HepG2 (cell line): ENCODE results near the gene EMILIN3. TPM values are rescaled to one million over a fixed set of nuclear protein-coding genes. Genes with fewer than 3 reads are reported as not detected.
A peak's percentile ranks its signal among the peaks of the same experiment; 100 is the strongest.

Experiments used
- HNF4A ChIP-seq: sonication (generic); formaldehyde crosslinking; IDR thresholded peaks from 2 replicates; pipeline ENCODE4 v1.4.0; 2020; ENCODE audit warnings: missing genetic modification reagents
- JUNB ChIP-seq: sonication (generic); formaldehyde crosslinking; IDR thresholded peaks from 2 replicates; pipeline ENCODE4 v1.8.0; 2022; ENCODE audit warnings: missing genetic modification reagents, mild to moderate bottlenecking, borderline replicate concordance
- KMT2A ChIP-seq: sonication (generic); formaldehyde crosslinking; IDR thresholded peaks from 2 replicates; pipeline ENCODE4 v1.4.0; 2020; ENCODE audit warnings: missing genetic modification reagents
- MTF2 ChIP-seq: sonication (generic); formaldehyde crosslinking; IDR thresholded peaks from 2 replicates; pipeline ENCODE4 v1.5.0; 2020; ENCODE audit warnings: missing genetic modification reagents, borderline replicate concordance
- NCOA5 ChIP-seq: sonication (generic); formaldehyde crosslinking; IDR thresholded peaks from 2 replicates; pipeline ENCODE4 v1.4.0; 2020; ENCODE audit warnings: missing genetic modification reagents
- NCOR1 ChIP-seq: fragments of 200-600 bp; sonication (generic); IDR thresholded peaks from 2 replicates; pipeline ENCODE4 v1.7.0; 2017; ENCODE audit warnings: antibody characterized with exemption, low read length, borderline replicate concordance
- ONECUT2 ChIP-seq: sonication (generic); formaldehyde crosslinking; IDR thresholded peaks from 2 replicates; pipeline ENCODE4 v1.4.0; 2020; ENCODE audit warnings: missing genetic modification reagents
- TEAD2 ChIP-seq: sonication (generic); formaldehyde crosslinking; IDR thresholded peaks from 2 replicates; pipeline ENCODE4 v1.9.0; 2021; ENCODE audit warnings: missing genetic modification reagents
- XBP1 ChIP-seq: sonication (generic); formaldehyde crosslinking; IDR thresholded peaks from 2 replicates; pipeline ENCODE4 v1.5.0; 2020; ENCODE audit warnings: missing genetic modification reagents
- ZNF709 ChIP-seq: sonication (generic); formaldehyde crosslinking; IDR thresholded peaks from 2 replicates; pipeline ENCODE4 v1.5.0; 2020; ENCODE audit warnings: mild to moderate bottlenecking, missing genetic modification reagents
- polyA plus RNA-seq, 8 experiments: library from polyadenylated mRNA; depleted of rRNA in 3 of 8; stranded (reverse) in 7 of 8; unstranded in 1 of 8; fragments of >200 nt; fragmentation: Illumina TruSeq in 4 of 8; extraction: Trizol in 4 of 8; gene quantifications; 2 replicates each; pipeline versions ENCODE4 v1.2.1 to v1.2.3, GENCODE V29; 2011 to 2016; ENCODE audit warnings: low read depth in 4 of 8, missing spikeins in 1 of 8, mixed read lengths in 1 of 8; ENCODE audit not compliant: insufficient read depth in 1 of 8
- total RNA-seq, 5 experiments: library from RNA; depleted of rRNA; stranded (reverse); fragments of >200 nt; fragmentation: Illumina TruSeq; extraction: Trizol; gene quantifications; 2 replicates each; pipeline ENCODE4 v1.2.3, GENCODE V29; 2016; ENCODE audit warnings: low read depth in 1 of 5
- TF ChIP-seq, protein P1 (sequence below): sonication (generic); formaldehyde crosslinking; IDR thresholded peaks from 2 replicates; pipeline ENCODE4 v1.4.0; 2020; ENCODE audit warnings: mild to moderate bottlenecking, missing genetic modification reagents
- TF ChIP-seq, protein P2 (sequence below): sonication (generic); formaldehyde crosslinking; IDR thresholded peaks from 2 replicates; pipeline ENCODE4 v1.4.0; 2020; ENCODE audit warnings: missing genetic modification reagents
- TF ChIP-seq, protein P3 (sequence below): sonication (generic); formaldehyde crosslinking; IDR thresholded peaks from 2 replicates; pipeline ENCODE4 v1.4.0; 2020; ENCODE audit warnings: missing genetic modification reagents
- TF ChIP-seq, protein P4 (sequence below): IDR thresholded peaks from 2 replicates; pipeline ENCODE4 v1.6.1; 2012; ENCODE audit warnings: inconsistent platforms
- TF ChIP-seq, protein P5 (sequence below): sonication (generic); formaldehyde crosslinking; IDR thresholded peaks from 2 replicates; pipeline ENCODE4 v1.5.1; 2020; ENCODE audit warnings: mild to moderate bottlenecking, missing genetic modification reagents, moderate library complexity

The EMILIN3 gene
- total and polyA plus RNA-seq, 2 of the 13 experiments (the other 11 are each of a cell fraction or from before 2014, with no cell fraction given) = 0.25 to 0.29 TPM

DNA sequence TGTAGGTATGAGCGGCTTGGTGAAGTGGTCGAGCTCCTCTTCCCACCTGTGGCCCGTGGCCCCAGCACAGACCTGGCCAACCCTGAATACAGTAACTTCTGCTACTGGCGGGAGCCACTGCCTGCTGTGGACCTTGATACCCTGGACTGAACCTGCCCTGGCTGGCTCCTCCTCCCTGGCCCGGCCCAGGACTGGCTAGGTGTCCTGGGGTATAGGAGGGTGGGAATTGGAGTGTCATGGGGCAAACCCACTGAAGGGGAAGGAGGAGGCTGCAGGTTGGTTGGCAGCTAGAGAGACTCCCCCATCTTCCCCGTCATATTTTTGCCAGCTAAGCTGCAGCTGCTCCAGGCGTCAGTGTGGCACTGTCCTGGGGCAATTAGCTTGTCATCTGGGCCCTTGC lies 7.9 kb downstream of the EMILIN3 start (continued):
- TF ChIP-seq, protein P1, sequence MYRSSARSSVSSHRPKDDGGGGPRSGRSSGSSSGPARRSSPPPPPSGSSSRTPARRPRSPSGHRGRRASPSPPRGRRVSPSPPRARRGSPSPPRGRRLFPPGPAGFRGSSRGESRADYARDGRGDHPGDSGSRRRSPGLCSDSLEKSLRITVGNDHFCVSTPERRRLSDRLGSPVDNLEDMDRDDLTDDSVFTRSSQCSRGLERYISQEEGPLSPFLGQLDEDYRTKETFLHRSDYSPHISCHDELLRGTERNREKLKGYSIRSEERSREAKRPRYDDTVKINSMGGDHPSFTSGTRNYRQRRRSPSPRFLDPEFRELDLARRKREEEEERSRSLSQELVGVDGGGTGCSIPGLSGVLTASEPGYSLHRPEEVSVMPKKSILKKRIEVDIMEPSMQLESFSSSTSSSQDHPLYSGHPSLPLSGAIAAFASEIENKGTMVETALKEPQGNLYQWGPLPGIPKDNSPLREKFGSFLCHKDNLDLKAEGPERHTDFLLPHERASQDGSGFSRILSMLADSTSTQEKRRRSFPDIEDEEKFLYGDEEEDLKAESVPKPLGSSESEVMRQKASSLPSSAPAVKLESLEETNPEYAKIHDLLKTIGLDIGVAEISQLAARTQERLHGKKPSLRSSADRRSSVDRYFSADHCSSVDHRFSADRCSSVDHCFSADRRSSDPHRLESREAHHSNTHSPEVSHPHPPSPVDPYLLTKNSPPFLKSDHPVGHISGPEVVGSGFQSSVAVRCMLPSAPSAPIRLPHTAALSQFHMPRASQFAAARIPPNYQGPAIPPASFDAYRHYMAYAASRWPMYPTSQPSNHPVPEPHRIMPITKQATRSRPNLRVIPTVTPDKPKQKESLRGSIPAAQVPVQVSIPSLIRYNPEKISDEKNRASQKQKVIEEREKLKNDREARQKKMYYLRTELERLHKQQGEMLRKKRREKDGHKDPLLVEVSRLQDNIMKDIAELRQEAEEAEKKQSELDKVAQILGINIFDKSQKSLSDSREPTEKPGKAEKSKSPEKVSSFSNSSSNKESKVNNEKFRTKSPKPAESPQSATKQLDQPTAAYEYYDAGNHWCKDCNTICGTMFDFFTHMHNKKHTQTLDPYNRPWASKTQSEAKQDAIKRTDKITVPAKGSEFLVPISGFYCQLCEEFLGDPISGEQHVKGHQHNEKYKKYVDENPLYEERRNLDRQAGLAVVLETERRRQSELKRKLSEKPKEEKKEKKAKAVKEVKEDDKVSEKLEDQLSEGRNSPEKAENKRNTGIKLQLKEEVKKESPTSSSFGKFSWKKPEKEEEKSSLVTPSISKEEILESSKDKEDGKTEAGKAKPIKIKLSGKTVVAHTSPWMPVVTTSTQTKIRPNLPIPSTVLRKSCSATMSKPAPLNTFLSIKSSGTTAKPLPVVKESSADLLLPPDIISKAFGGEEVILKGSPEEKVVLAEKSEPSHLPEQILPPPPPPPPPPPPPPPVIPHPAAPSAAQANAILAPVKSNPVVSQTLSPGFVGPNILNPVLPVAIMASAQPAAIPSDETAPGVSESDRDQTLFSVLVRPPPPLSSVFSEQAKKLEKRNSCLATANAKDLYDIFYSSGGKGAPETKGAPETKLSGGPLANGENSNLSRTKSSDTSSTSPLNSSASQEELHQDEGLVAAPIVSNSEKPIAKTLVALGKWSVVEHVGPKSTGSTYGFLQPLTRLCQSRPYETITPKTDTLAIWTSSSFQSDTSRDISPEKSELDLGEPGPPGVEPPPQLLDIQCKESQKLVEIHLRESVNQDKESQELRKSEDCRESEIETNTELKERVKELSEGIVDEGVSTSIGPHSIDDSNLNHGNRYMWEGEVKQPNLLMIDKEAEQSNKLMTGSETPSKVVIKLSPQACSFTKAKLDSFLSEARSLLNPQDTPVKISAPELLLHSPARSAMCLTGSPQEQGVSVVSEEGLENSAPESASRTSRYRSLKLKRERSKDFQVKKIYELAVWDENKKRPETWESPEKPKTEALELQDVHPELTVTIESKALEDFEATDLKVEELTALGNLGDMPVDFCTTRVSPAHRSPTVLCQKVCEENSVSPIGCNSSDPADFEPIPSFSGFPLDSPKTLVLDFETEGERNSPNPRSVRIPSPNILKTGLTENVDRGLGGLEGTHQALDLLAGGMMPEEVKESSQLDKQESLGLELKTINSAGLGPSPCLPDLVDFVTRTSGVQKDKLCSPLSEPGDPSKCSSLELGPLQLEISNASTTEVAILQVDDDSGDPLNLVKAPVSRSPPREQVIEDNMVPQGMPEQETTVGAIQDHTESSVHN (CRISPR knock-in tag) = no peak
- no peak for TF ChIP-seq JUNB
- TF ChIP-seq, protein P2, sequence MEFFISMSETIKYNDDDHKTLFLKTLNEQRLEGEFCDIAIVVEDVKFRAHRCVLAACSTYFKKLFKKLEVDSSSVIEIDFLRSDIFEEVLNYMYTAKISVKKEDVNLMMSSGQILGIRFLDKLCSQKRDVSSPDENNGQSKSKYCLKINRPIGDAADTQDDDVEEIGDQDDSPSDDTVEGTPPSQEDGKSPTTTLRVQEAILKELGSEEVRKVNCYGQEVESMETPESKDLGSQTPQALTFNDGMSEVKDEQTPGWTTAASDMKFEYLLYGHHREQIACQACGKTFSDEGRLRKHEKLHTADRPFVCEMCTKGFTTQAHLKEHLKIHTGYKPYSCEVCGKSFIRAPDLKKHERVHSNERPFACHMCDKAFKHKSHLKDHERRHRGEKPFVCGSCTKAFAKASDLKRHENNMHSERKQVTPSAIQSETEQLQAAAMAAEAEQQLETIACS (CRISPR knock-in tag) = no peak
- TF ChIP-seq MTF2 (CRISPR knock-in tag) = no peak
- TF ChIP-seq, protein P3, sequence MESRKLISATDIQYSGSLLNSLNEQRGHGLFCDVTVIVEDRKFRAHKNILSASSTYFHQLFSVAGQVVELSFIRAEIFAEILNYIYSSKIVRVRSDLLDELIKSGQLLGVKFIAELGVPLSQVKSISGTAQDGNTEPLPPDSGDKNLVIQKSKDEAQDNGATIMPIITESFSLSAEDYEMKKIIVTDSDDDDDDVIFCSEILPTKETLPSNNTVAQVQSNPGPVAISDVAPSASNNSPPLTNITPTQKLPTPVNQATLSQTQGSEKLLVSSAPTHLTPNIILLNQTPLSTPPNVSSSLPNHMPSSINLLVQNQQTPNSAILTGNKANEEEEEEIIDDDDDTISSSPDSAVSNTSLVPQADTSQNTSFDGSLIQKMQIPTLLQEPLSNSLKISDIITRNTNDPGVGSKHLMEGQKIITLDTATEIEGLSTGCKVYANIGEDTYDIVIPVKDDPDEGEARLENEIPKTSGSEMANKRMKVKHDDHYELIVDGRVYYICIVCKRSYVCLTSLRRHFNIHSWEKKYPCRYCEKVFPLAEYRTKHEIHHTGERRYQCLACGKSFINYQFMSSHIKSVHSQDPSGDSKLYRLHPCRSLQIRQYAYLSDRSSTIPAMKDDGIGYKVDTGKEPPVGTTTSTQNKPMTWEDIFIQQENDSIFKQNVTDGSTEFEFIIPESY (CRISPR knock-in tag) = peak; percentile 86
- TF ChIP-seq NCOA5 (CRISPR knock-in tag) = no peak
- TF ChIP-seq, protein P4, sequence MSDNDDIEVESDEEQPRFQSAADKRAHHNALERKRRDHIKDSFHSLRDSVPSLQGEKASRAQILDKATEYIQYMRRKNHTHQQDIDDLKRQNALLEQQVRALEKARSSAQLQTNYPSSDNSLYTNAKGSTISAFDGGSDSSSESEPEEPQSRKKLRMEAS = peak; percentile 20; the same call in 1 of the 2 replicates
- 0 out of 2 replicates have a peak, but pooled peaks have one; percentile 11 for TF ChIP-seq NCOR1
- no peak for TF ChIP-seq KMT2A (CRISPR knock-in tag)
- TF ChIP-seq HNF4A (CRISPR knock-in tag) = peak; percentile 92
- no peak for TF ChIP-seq XBP1
- no peak for TF ChIP-seq ONECUT2 (CRISPR knock-in tag)
- TF ChIP-seq ZNF709 (CRISPR knock-in tag) = no peak
- TF ChIP-seq TEAD2 = no peak
- TF ChIP-seq, protein P5, sequence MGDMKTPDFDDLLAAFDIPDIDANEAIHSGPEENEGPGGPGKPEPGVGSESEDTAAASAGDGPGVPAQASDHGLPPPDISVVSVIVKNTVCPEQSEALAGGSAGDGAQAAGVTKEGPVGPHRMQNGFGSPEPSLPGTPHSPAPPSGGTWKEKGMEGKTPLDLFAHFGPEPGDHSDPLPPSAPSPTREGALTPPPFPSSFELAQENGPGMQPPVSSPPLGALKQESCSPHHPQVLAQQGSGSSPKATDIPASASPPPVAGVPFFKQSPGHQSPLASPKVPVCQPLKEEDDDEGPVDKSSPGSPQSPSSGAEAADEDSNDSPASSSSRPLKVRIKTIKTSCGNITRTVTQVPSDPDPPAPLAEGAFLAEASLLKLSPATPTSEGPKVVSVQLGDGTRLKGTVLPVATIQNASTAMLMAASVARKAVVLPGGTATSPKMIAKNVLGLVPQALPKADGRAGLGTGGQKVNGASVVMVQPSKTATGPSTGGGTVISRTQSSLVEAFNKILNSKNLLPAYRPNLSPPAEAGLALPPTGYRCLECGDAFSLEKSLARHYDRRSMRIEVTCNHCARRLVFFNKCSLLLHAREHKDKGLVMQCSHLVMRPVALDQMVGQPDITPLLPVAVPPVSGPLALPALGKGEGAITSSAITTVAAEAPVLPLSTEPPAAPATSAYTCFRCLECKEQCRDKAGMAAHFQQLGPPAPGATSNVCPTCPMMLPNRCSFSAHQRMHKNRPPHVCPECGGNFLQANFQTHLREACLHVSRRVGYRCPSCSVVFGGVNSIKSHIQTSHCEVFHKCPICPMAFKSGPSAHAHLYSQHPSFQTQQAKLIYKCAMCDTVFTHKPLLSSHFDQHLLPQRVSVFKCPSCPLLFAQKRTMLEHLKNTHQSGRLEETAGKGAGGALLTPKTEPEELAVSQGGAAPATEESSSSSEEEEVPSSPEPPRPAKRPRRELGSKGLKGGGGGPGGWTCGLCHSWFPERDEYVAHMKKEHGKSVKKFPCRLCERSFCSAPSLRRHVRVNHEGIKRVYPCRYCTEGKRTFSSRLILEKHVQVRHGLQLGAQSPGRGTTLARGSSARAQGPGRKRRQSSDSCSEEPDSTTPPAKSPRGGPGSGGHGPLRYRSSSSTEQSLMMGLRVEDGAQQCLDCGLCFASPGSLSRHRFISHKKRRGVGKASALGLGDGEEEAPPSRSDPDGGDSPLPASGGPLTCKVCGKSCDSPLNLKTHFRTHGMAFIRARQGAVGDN (CRISPR knock-in tag) = peak; percentile 59
